ENCODE data around the gene PPP2R2C.

Gene PPP2R2C

DNA sequence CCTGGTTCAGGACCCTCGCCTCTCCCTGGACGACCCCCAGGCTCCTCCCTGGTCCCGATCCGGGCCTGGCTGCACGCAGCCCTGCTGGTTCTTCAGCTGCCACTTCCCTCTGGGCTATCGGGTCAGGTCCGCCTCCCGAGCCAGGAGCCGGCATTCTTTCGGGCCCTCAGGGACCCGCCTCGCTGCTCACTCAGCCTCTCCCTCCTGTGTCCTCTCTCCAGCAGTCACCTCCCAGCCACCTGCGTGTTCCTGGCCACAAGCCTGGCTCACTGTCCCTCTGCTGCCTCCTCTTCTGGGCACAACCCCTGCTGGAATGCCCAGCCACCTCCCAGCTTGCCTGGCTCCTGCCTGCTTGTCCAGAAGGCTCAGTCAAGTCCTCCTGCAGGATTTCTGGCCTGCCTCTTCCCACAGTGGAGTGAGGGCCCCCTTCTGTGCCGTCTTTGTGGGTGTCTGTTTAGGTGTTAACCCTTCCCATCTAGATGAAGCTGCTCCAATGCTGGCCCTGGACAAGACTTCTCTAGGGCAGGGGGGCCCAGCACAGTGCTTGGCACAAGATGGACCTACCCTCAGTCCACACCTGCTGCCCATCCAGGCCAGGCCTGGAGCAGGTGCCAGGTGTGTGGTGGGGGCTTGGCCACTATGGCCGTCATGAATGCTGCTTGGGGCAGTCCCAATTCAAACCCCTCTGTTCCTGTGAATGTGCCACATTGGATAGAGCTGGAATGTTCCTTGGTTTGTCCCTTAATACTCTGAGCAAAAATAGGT, 200.5 kb downstream of the PPP2R2C start:
- H3K4me3 ChIP-seq (replicated peaks; ENCODE audit: insufficient read depth, low read length): no peak overlapping the region
- TF ChIP-seq, protein P1, sequence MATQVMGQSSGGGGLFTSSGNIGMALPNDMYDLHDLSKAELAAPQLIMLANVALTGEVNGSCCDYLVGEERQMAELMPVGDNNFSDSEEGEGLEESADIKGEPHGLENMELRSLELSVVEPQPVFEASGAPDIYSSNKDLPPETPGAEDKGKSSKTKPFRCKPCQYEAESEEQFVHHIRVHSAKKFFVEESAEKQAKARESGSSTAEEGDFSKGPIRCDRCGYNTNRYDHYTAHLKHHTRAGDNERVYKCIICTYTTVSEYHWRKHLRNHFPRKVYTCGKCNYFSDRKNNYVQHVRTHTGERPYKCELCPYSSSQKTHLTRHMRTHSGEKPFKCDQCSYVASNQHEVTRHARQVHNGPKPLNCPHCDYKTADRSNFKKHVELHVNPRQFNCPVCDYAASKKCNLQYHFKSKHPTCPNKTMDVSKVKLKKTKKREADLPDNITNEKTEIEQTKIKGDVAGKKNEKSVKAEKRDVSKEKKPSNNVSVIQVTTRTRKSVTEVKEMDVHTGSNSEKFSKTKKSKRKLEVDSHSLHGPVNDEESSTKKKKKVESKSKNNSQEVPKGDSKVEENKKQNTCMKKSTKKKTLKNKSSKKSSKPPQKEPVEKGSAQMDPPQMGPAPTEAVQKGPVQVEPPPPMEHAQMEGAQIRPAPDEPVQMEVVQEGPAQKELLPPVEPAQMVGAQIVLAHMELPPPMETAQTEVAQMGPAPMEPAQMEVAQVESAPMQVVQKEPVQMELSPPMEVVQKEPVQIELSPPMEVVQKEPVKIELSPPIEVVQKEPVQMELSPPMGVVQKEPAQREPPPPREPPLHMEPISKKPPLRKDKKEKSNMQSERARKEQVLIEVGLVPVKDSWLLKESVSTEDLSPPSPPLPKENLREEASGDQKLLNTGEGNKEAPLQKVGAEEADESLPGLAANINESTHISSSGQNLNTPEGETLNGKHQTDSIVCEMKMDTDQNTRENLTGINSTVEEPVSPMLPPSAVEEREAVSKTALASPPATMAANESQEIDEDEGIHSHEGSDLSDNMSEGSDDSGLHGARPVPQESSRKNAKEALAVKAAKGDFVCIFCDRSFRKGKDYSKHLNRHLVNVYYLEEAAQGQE (IDR thresholded peaks at IDR 0.05; ENCODE audit: insufficient replicate concordance, low read depth): no peak
- no peak for DNase-seq (ENCODE audit: low read depth in 1 of 2, low spot score in 1 of 2)
- H3K27me3 ChIP-seq (ENCODE audit: insufficient read depth, poor library complexity, severe bottlenecking): peaks cover 28% of the 10 kb centered on the region
- no peak overlapping the region for H3K27ac ChIP-seq (replicated peaks)

DNA sequence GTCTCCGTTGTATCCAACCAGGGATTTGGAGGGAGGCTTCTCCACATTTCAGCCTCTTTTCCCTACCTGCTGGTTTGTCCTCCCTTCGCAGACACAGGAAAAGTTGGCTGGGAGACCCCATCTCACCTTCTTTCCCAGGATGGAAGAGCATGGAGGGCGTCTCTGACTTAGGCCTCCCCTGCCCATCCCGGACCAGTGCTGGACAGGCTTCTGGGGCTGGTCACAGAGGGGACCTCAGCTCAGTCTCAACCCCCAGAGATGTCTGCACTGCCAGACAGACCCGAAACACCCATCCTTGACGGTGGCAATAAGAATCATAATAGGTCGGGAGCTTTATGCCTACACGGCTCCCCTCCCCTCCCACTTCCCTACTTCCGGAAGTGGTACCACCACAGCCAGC, 201.2 kb downstream of the PPP2R2C start:
- Histone ChIP-seq H3K27ac (replicated peaks) (no peak overlapping the region), H3K27me3 (ENCODE audit: insufficient read depth, poor library complexity, severe bottlenecking) (peaks cover 31% of the 10 kb centered on the region), H3K4me3 (replicated peaks; ENCODE audit: insufficient read depth, low read length) (no peak overlapping the region)
- no peak for TF ChIP-seq GABPA (IDR thresholded peaks at IDR 0.05; ENCODE audit: low read depth)
- TF ChIP-seq, protein P1 (IDR thresholded peaks at IDR 0.05; ENCODE audit: insufficient replicate concordance, low read depth): no peak
- TF ChIP-seq SPI1 (IDR thresholded peaks at IDR 0.05; ENCODE audit: borderline replicate concordance, low read depth): no peak
- TF ChIP-seq, protein P2, sequence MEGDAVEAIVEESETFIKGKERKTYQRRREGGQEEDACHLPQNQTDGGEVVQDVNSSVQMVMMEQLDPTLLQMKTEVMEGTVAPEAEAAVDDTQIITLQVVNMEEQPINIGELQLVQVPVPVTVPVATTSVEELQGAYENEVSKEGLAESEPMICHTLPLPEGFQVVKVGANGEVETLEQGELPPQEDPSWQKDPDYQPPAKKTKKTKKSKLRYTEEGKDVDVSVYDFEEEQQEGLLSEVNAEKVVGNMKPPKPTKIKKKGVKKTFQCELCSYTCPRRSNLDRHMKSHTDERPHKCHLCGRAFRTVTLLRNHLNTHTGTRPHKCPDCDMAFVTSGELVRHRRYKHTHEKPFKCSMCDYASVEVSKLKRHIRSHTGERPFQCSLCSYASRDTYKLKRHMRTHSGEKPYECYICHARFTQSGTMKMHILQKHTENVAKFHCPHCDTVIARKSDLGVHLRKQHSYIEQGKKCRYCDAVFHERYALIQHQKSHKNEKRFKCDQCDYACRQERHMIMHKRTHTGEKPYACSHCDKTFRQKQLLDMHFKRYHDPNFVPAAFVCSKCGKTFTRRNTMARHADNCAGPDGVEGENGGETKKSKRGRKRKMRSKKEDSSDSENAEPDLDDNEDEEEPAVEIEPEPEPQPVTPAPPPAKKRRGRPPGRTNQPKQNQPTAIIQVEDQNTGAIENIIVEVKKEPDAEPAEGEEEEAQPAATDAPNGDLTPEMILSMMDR (IDR thresholded peaks at IDR 0.05; ENCODE audit: insufficient read depth, low read length): no peak
- TF ChIP-seq POLR2AphosphoS5 (IDR thresholded peaks at IDR 0.05; ENCODE audit: low read depth): no peak
- no peak for DNase-seq (ENCODE audit: low read depth in 1 of 2, low spot score in 1 of 2)

DNA sequence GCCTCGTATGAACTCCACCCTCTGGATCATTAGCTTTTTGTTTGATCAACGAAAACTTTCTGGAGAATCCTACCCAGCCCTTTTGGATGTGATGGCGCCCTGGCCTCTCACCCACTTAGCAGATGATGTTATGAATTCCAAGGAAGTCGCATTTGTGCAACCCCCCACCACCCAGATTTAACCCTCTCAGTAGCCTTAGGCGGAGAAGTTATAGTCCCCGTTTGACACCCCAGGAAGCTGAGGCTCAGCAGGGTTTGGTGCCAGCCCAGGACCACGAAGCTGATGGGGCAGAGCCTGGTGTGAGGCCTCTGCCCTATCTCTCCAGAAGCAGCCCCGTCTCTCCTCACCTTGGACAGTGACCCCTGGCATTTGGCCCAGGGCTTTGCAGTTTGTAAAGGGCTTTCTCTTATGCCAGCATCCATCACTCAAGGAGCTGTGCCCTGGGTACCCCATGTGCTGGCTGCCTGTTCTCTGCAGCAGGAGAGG, 201.7 kb downstream of the PPP2R2C start:
- Histone ChIP-seq H3K4me3 (replicated peaks; ENCODE audit: insufficient read depth, low read length) (no peak overlapping the region), H3K27me3 (ENCODE audit: insufficient read depth, poor library complexity, severe bottlenecking) (peaks cover 31% of the 10 kb centered on the region), H3K27ac (replicated peaks) (no peak overlapping the region)
- TF ChIP-seq GABPA (IDR thresholded peaks at IDR 0.05; ENCODE audit: low read depth) (no peak), SPI1 (IDR thresholded peaks at IDR 0.05; ENCODE audit: borderline replicate concordance, low read depth) (no peak)
- no peak for DNase-seq (ENCODE audit: low read depth in 1 of 2, low spot score in 1 of 2)

All from HL-60 (cell line).